Small intestine (tissue), 7 donors: ENCODE data around the gene CDK14. TPM values are rescaled to one million over a fixed set of nuclear protein-coding genes. Genes with fewer than 3 reads are reported as not detected.
"Not testable (repeated sequence)": the region's sequence is repeated elsewhere in the genome, so short reads cannot be mapped to it uniquely, and the experiment has no call there.

Experiments
- DNase-seq, 2 donors: peaks; one replicate each; pipeline versions ENCODE4 v3.0.0 to v3.0.0-alpha.2; 2013
- FAIRE-seq: peaks from 2 replicates; lab custom pipeline; 2012; peaks lifted over from hg19 to GRCh38; lab: Jason Lieb, UNC
- H3K27ac ChIP-seq, 3 donors: one replicate each; pipeline ENCODE4 v1.5.1; 2013; ENCODE audit warnings: low read length in 2 of 3, mild to moderate bottlenecking in 2 of 3, control low read depth in 1 of 3, inconsistent platforms in 1 of 3, low read depth in 1 of 3, moderate library complexity in 1 of 3
- H3K27me3 ChIP-seq, 3 donors: one replicate each; pipeline ENCODE4 v1.6.1; 2013; ENCODE audit warnings: low read length in 3 of 3, inconsistent platforms in 1 of 3; ENCODE audit not compliant: control insufficient read depth in 3 of 3, insufficient read depth in 3 of 3
- H3K36me3 ChIP-seq, 3 donors: one replicate each; pipeline ENCODE4 v1.6.1; 2013; ENCODE audit warnings: low read length in 3 of 3, inconsistent platforms in 1 of 3, low read depth in 1 of 3, mild to moderate bottlenecking in 1 of 3, moderate library complexity in 1 of 3; ENCODE audit not compliant: control insufficient read depth in 3 of 3, insufficient read depth in 2 of 3
- H3K4me1 ChIP-seq, 3 donors: one replicate each; pipeline ENCODE4 v1.6.1; 2013; ENCODE audit warnings: low read length in 2 of 3, inconsistent platforms in 1 of 3, low read depth in 1 of 3, mild to moderate bottlenecking in 1 of 3, moderate library complexity in 1 of 3; ENCODE audit not compliant: control insufficient read depth in 3 of 3, insufficient read depth in 2 of 3
- H3K4me3 ChIP-seq, 3 donors: one replicate each; pipeline ENCODE4 v1.5.1; 2013; ENCODE audit warnings: low read length in 3 of 3, control low read depth in 1 of 3, inconsistent platforms in 1 of 3, low read depth in 1 of 3, mild to moderate bottlenecking in 1 of 3, moderate library complexity in 1 of 3
- H3K9me3 ChIP-seq, 2 donors: one replicate each; pipeline ENCODE4 v1.6.1; 2013; ENCODE audit warnings: low read depth in 1 of 2, low read length in 1 of 2; ENCODE audit not compliant: control insufficient read depth in 2 of 2, insufficient read depth in 1 of 2
- WGBS, 3 donors: extraction: QIAGEN DNeasy Blood & Tissue Kit; methylation state at CpG; one replicate each; pipeline ENCODE4 v1.1.7; 2013; 5-methylcytosine and 5-hydroxymethylcytosine counted together
- polyA plus RNA-seq, 4 donors: library from polyadenylated mRNA; stranded (reverse) in 3 of 4; unstranded in 1 of 4; fragments of 200-250 nt in 3 of 4; fragments of 120-200 nt in 1 of 4; gene quantifications; one replicate each; pipeline versions ENCODE4 v1.2.1 to v1.2.3, GENCODE V29; 2013
- donor health status: healthy with polysubstance abuse.
- donor health status: control.
- donor health status: control.
- donor health status: Bipolar disorder and iron deficiency.
- donor health status: healthy.

CDK14 gene
- polyA plus RNA-seq, 4 donors, result 1.1 to 6.3 (median 2.0) TPM; not detected in 1

DNA sequence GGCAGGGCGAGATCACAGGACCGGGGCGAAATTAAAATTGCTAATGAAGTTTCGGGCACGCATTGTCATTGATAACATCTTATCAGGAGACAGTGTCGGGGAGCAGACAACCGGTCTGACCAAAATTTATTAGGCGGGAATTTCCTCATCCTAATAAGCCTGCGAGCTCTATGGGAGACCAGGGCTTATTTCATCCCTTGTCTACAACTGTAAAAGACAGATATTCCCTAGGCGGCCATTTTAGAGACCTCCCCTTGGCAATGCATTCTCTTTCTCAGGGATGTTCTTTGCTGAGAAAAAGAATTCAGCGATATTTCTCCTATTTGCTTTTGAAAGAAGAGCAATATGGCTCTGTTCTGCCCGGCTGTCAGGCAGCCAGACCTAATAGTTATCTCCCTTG is 198.1 kb downstream of the CDK14 start:
- 94 to 96% (median 96%) methylated on average over 12 of the region's 12 CpGs for WGBS, 3 donors
- not testable (repeated sequence) for FAIRE-seq, H3K27me3 ChIP-seq, H3K36me3 ChIP-seq, H3K27ac ChIP-seq, DNase-seq, H3K4me1 ChIP-seq, H3K4me3 ChIP-seq
- peaks cover 0 to 21% of the 10 kb centered on the region in 2 donors for H3K9me3 ChIP-seq

GRCh38 chr7:90797596-90797995 is 201.5 kb downstream of the CDK14 start:
- Histone ChIP-seq H3K9me3 (peaks cover 0 to 17% of the 10 kb centered on the region in 2 donors), H3K27me3 (no peaks in the 10 kb centered on the region), H3K4me1 (no peaks in the 10 kb centered on the region), H3K36me3 (no peaks in the 10 kb centered on the region), H3K4me3 (no peak overlapping the region), H3K27ac (no peak overlapping the region)
- DNase-seq (no peak), FAIRE-seq (no peak)
- 67 to 81% (median 68%) methylated on average over 2 of the region's 2 CpGs for WGBS, 3 donors

DNA sequence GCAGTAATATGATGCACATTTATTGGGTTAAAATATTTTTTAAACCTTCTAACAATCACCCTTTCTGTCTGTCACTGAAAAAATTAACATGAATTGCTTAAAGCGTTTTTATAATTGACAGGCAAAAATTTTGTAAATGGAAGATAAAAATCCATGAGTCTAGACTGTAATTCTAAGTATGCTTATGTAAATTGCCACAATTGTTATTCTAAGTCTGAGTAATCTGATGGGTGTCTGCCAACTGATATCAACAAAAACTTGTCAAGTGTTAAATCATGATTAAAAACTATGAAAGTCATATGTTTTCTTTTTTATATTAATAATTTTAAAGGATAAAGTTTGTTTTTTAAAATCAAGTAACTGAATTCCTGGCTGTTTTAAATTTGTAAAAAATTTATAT is 208.2 kb downstream of the CDK14 start:
- H3K4me1 ChIP-seq, result no peaks in the 10 kb centered on the region
- no peaks in the 10 kb centered on the region for H3K36me3 ChIP-seq
- H3K9me3 ChIP-seq, result peaks cover 0 to 9% of the 10 kb centered on the region in 2 donors
- H3K27ac ChIP-seq, result no peak overlapping the region
- DNase-seq (no peak), FAIRE-seq (no peak)
- 67 to 84% (median 72%) methylated on average over 1 of the region's 1 CpG for WGBS, 3 donors
- no peaks in the 10 kb centered on the region for H3K27me3 ChIP-seq
- H3K4me3 ChIP-seq, result no peak overlapping the region

DNA sequence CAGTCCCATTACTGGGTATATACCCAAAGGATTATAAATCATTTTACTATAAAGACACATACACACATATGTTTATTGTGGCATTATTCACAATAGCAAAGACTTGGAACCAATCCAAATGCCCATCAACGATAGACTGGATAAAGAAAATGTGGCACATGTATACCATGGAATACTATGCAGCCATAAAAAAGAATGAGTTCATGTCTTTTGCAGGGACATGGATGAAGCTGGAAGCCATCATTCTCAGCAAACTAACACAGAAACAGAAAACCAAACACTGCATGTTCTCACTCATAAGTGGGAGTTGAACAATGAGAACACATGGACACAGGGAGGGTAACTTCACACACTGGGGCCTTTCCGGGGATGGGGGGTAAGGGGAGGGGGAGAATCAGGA is 219.4 kb downstream of the CDK14 start:
- FAIRE-seq, DNase-seq, H3K4me1 ChIP-seq, H3K36me3 ChIP-seq, H3K9me3 ChIP-seq, H3K27me3 ChIP-seq, H3K27ac ChIP-seq, H3K4me3 ChIP-seq: not testable (repeated sequence)
- WGBS, 3 donors, result 83 to 93% (median 93%) methylated on average over 2 of the region's 2 CpGs

DNA sequence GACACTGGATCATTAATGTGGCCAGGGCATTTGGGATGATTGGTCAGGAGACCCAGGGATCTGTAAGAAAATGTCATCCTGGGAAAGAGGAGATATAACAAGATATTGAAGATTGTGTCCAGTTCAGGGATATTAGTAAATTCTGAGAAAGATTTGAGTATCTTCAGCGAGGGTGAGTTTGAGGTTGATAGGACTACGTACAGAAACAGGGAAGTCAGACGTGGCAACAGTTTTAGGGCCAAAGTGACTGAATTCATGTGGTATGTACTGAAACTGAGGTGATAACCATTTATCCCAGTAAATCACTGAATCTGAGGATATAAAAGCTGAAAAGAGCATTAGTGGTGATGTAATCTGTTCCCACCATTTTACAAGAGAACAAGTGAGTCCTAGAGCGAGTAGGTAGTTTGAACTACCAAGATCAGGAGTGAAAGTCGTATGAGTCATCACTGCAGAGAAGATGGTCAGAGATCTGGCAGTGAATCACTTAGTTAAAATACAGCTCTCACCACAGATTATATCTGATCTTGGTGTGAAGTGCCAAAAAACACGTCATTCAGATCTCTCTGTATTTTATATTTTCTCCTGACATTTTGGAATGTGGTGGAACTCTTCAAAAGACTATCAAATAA is 220.5 kb downstream of the CDK14 start:
- no peaks in the 10 kb centered on the region for H3K4me1 ChIP-seq
- WGBS, 3 donors, result 52 to 69% (median 62%) methylated on average over 6 of the region's 6 CpGs
- H3K4me3 ChIP-seq, result no peak overlapping the region
- H3K27me3 ChIP-seq, result no peaks in the 10 kb centered on the region
- no peaks in the 10 kb centered on the region for H3K36me3 ChIP-seq
- H3K9me3 ChIP-seq, result no peaks in the 10 kb centered on the region
- no peak for FAIRE-seq
- no peak for DNase-seq
- H3K27ac ChIP-seq, result no peak overlapping the region

DNA sequence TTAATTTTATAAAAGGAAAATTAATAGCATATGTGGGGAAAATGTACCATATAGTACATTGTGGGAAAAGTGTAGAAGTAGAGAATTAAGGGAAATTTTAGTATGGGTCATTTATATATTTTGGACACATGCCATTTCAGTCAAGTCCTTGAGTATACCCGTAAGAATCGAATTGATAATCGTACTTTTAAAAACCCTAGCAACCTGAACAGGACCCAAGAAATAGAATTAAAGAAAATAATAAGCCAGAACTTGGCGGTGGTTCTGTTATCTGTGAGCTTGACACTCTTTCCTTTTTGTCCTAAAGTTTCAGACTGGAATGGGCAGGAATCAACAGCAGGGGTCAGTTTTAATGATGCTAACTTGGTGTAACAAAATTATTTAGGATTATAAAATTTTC is 221.0 kb downstream of the CDK14 start:
- FAIRE-seq, result no peak
- DNase-seq, result no peak
- no peak overlapping the region for H3K4me3 ChIP-seq
- H3K36me3 ChIP-seq, result no peaks in the 10 kb centered on the region
- H3K27me3 ChIP-seq, result no peaks in the 10 kb centered on the region
- H3K4me1 ChIP-seq, result no peaks in the 10 kb centered on the region
- H3K9me3 ChIP-seq, result no peaks in the 10 kb centered on the region
- no peak overlapping the region for H3K27ac ChIP-seq
- WGBS, 3 donors, result 76 to 94% (median 82%) methylated on average over 4 of the region's 4 CpGs

- Histone ChIP-seq H3K27ac (no peak overlapping the region), H3K4me3 (no peak overlapping the region), H3K36me3 (peaks cover 0 to 2% (median 0%) of the 10 kb centered on the region in 3 donors), H3K27me3 (no peaks in the 10 kb centered on the region), H3K9me3 (no peaks in the 10 kb centered on the region), H3K4me1 (no peaks in the 10 kb centered on the region)
- no peak for DNase-seq
- 35 to 41% (median 40%) methylated on average over 2 of the region's 2 CpGs for WGBS, 3 donors
- FAIRE-seq, result no peak
Measured at GRCh38 chr7:90817846-90818245, 221.7 kb downstream of the CDK14 start.

- no peaks in the 10 kb centered on the region for H3K27me3 ChIP-seq
- H3K27ac ChIP-seq, result no peak overlapping the region
- no peak overlapping the region for H3K4me3 ChIP-seq
- no peaks in the 10 kb centered on the region for H3K9me3 ChIP-seq
- no peaks in the 10 kb centered on the region for H3K4me1 ChIP-seq
- WGBS, 3 donors, result 74 to 91% (median 75%) methylated on average over 1 of the region's 1 CpG
- no peak for FAIRE-seq
- no peak for DNase-seq
- peaks cover 0 to 2% (median 0%) of the 10 kb centered on the region in 3 donors for H3K36me3 ChIP-seq
Measured at GRCh38 chr7:90818341-90818740, 222.2 kb downstream of the CDK14 start.
